Urinary bladder (tissue), 4 donors: Measurements from ENCODE around the gene YPEL1. TPM values are rescaled to one million over a fixed set of nuclear protein-coding genes. Genes with fewer than 3 reads are reported as not detected.

ENCODE experiments used
- DNase-seq: peaks from one replicate; pipeline ENCODE4 v3.0.0-alpha.2; 2015; ENCODE audit errors: extremely low spot score
- H3K27ac ChIP-seq: one replicate; pipeline ENCODE4 v1.5.1; 2013; ENCODE audit warnings: low read depth, mild to moderate bottlenecking, moderate library complexity
- H3K36me3 ChIP-seq: one replicate; pipeline ENCODE4 v1.6.1; 2013; ENCODE audit warnings: mild to moderate bottlenecking, moderate library complexity; ENCODE audit not compliant: insufficient read depth
- H3K4me1 ChIP-seq: one replicate; pipeline ENCODE4 v1.6.1; 2013; ENCODE audit warnings: mild to moderate bottlenecking, moderate library complexity; ENCODE audit not compliant: insufficient read depth
- H3K4me3 ChIP-seq: one replicate; pipeline ENCODE4 v1.5.1; 2013; ENCODE audit warnings: low read depth, low read length
- WGBS: extraction: QIAGEN DNeasy Blood & Tissue Kit; methylation state at CpG from one replicate; pipeline ENCODE4 v1.1.7; 2013; 5-methylcytosine and 5-hydroxymethylcytosine counted together
- polyA plus RNA-seq: library from polyadenylated mRNA; stranded (reverse); fragments of 200-250 nt; gene quantifications from one replicate; pipeline ENCODE4 v1.2.3, GENCODE V29; 2013
- total RNA-seq: library from RNA; depleted of rRNA; stranded (reverse); fragments of >200 nt; gene quantifications from one replicate; pipeline ENCODE4 v1.2.3, GENCODE V29; 2014
- donor health status: healthy with polysubstance abuse.
- donor health status: healthy.

Gene YPEL1
- total and polyA plus RNA-seq, 2 donors = 5.5 to 7.0 TPM

GRCh38 chr22:21673534-21674321 lies 61.9 kb downstream of the YPEL1 start:
- 90% methylated on average over 12 of the region's 12 CpGs for WGBS
- H3K4me3 ChIP-seq = no peak overlapping the region
- no peak overlapping the region for H3K27ac ChIP-seq
- H3K4me1 ChIP-seq = no peaks in the 10 kb centered on the region
- H3K36me3 ChIP-seq = peaks cover 8% of the 10 kb centered on the region
- DNase-seq = no peak

GRCh38 chr22:21672107-21672629 lies 63.4 kb downstream of the YPEL1 start:
- DNase-seq = no peak
- WGBS = 82% methylated on average over 6 of the region's 6 CpGs
- H3K4me1 ChIP-seq = no peaks in the 10 kb centered on the region
- H3K27ac ChIP-seq = no peak overlapping the region
- peaks cover 8% of the 10 kb centered on the region for H3K36me3 ChIP-seq
- no peak overlapping the region for H3K4me3 ChIP-seq

DNA sequence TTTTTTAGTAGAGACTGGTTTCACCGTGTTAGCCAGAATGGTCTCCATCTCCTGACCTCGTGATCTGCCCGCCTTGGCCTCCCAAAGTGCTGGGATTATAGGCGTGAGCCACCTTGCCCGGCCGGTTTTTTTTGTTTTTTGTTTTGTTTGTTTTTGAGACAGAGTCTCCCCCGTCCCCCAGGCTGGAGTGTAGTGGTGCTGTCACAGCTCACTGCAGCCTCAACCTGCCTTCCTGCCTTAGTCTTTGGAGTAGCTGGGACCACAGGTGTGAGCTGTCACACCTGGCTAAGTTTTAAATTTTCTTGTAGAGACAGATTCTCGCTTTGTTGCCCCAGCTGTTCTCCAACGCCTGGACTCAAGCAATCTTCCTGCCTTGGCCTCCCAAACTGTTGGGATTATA lies 66.6 kb downstream of the YPEL1 start:
- Histone ChIP-seq H3K4me3 (no peak overlapping the region), H3K36me3 (peaks cover 4% of the 10 kb centered on the region), H3K4me1 (no peaks in the 10 kb centered on the region), H3K27ac (no peak overlapping the region)
- DNase-seq = no peak
- WGBS = 87% methylated on average over 9 of the region's 9 CpGs

DNA sequence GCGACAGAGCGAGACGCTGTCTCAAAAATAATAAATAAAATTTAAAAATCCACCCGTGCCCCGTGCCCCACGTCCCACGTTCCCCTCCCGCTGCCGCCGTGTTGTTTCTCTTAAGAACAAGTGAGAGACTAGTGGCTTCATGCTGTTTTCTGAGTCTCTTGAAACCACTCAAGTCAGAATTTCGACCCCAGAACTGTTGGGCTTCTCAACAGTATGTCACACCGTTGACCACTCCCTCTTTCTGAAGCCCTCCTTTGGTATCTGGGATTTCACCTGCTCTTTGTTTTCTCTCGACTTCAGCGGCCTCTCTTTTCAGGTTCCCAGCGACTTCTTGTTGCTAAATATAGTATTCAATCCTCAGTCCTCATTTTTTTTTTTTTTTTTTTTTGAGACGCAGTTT lies 68.8 kb downstream of the YPEL1 start:
- no peak for DNase-seq
- 45% methylated on average over 16 of the region's 16 CpGs for WGBS
- no peak overlapping the region for H3K27ac ChIP-seq

DNA sequence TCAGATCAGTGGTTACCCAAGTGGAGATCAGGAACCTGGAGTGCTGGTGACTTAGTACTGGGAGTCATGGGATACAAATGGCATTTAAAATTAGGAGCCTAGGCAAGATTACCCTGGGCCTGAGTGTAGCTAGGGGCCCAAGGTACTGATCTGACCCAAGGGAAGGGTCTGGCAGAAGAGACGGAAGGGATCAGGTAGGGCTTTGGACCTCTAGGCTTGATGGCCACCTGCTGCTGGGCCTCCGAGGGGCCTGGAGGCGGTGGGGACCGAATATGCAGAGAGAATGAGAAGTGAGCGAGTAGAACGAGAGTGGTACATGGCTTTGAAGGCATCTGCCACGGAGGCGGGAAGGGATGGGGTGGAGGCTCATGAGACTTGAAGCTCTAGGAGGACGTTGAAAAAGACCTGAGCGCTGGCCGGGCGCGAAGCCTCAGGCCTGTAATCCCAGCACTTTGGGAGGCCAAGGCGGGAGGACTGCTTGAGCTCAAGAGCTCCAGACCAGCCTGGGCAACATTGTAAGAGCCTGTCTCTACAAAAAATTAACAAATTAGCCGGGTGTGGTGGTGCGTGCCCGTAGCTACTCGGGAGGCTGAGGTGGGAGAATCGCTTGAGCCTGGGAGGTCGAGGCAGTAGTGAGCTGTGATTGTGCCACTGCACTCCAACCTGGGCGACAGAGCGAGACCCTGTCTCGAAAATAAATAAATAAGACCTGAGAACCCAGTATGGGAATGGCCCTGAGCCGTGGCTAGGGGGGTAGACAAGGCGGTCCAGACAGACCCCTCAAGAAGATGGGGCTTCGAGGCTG lies 70.3 kb downstream of the YPEL1 start:
- WGBS = 70% methylated on average over 26 of the region's 26 CpGs
- H3K36me3 ChIP-seq = no peaks in the 10 kb centered on the region
- H3K27ac ChIP-seq = peak overlapping the region; percentile 89
- no peak for DNase-seq
- H3K4me1 ChIP-seq = no peaks in the 10 kb centered on the region
- H3K4me3 ChIP-seq = peak overlapping the region; percentile 66

More for the DNA sequence above, 68.8 kb downstream of the YPEL1 start:
- Histone ChIP-seq H3K4me1 (no peaks in the 10 kb centered on the region), H3K4me3 (peak overlapping the region; percentile 66), H3K36me3 (peaks cover 3% of the 10 kb centered on the region)

DNA sequence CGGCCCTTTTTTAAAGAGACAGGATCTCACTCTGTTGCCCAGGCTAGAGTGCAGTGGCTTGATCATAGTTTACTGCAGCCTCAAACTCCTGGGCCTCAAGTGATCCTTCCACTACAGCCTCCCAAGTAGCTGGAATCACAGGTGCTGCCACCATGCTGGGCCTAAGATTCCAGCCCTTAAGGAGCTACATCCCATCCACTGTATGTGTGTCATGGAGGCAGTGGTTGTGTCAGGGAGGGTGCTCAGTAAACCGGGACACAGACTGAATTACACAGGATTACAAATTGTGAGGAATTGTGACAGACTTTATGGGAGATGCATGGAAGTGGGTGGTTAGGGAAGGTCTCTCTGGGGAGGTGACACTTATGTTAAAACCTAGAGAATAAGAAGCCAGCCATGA lies 71.9 kb downstream of the YPEL1 start:
- Histone ChIP-seq H3K36me3 (no peaks in the 10 kb centered on the region), H3K4me3 (no peak overlapping the region), H3K27ac (no peak overlapping the region), H3K4me1 (no peaks in the 10 kb centered on the region)
- WGBS = 91% methylated on average over 2 of the region's 2 CpGs
- DNase-seq = no peak

DNA sequence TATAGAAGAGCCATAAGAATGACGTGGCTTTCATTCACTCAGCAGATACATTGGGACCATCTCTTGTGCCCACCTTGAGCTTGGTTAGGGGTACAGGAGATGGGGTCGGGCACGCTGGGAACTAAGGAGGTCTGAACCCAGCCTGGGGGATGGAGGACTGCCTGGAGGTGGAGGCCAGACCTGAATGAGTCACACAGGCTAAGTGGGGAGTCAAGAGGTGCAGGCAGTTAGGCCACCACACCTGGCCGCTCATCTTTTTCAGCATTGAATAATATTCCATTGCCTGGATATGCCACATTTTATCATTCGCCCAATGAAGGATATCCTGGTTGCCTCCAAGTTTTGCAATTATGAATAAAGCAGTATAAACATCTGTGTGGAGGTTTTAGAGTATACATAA lies 73.6 kb downstream of the YPEL1 start:
- H3K4me3 ChIP-seq = no peak overlapping the region
- DNase-seq = no peak
- H3K27ac ChIP-seq = no peak overlapping the region
- 93% methylated on average over 5 of the region's 5 CpGs for WGBS
- no peaks in the 10 kb centered on the region for H3K4me1 ChIP-seq
- H3K36me3 ChIP-seq = no peaks in the 10 kb centered on the region

GRCh38 chr22:21660904-21661303 lies 74.7 kb downstream of the YPEL1 start:
- Histone ChIP-seq H3K4me3 (no peak overlapping the region), H3K36me3 (no peaks in the 10 kb centered on the region), H3K27ac (no peak overlapping the region), H3K4me1 (no peaks in the 10 kb centered on the region)
- DNase-seq = no peak
- WGBS = 79% methylated on average over 7 of the region's 7 CpGs

DNA sequence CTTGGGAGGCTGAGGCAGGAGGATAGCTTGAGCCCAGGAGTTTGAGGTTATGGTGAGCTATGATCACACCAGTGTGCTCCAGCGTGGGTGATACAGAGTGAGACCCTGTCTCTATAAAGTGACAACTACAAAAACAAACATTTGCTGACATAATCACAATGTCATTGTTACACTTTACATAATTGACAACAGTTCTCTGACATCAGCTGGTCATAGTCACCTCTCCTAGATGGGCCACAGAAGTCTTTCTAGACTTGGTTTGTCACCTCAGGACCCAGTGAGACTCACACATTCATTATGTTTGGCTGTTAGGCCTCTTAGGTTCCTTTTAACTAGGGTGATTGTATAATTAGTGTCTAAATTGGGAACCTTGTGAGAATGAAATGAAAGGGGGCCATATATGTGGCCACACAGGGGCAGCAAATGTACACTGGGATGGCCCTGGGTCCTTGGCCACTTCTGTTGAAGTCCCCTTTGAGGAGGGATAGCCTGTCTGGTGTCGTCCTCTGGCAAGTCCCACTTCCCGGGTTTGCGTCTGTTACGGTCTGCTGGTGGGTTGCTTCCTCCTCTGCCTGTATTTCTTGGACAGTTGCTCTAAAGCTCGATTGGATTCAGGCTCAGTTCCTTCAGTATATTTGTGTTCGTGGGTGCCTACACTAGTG lies 75.6 kb downstream of the YPEL1 start:
- H3K4me1 ChIP-seq = no peaks in the 10 kb centered on the region
- no peak overlapping the region for H3K27ac ChIP-seq
- no peak for DNase-seq
- no peak overlapping the region for H3K4me3 ChIP-seq
- no peaks in the 10 kb centered on the region for H3K36me3 ChIP-seq
- 69% methylated on average over 7 of the region's 7 CpGs for whole genome bisulfite sequencing

DNA sequence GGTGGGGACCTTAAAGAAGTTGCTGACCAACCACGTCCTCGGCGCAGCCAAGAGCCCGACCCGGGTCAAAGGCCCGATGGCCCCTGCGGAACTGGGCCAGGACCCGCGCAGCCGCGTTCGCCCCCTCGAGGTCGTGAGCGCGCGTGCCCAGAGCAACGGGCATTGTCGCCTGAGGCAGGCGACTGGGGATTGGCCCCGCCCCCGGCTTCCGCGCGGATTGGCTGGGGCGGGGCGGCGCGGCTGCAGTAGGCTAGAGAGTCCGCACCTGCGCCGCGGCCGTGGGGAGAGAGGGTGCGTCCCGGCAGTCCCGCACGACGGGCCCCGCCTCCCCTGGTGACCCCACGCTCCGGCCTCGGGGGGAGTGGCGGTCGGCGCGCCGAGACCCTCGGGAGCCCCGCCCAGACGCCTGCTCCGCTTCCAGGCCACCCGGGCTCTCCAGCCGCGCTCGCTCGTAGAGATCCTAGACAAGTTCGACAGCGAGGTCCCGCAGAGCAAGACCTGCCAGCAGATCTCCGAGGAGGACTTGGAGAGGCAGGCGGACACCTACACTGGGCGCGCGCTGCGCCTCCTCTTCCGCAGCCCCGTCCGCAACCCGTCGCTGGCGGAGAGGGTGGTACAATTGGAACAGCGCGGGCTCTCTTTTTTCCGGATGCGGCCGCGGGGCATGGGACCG lies 78.1 kb downstream of the YPEL1 start:
- WGBS = under 1% methylated on average over 79 of the region's 79 CpGs
- Histone ChIP-seq H3K4me3 (peak overlapping the region; percentile 47), H3K36me3 (no peaks in the 10 kb centered on the region), H3K4me1 (no peaks in the 10 kb centered on the region), H3K27ac (no peak overlapping the region)
- no peak for DNase-seq

DNA sequence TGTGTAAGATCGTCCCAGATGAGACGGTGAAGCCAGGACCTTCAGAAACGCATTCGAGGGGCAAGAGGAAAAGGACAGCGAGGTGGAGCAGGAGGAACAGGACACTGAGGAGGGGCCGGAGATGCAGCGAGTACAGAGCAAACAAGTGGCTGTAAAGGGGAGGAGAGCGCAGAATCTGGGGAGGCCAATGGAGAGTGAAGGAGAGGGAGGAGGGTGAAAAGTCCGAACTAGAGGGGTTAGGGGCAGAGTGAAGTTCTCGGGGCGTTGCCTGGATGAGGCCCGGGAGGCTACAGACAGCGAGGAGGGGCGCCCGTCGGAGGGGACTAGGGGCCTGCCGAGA lies 78.6 kb downstream of the YPEL1 start:
- WGBS = 24% methylated on average over 17 of the region's 17 CpGs
- Histone ChIP-seq H3K4me1 (no peaks in the 10 kb centered on the region), H3K27ac (no peak overlapping the region), H3K4me3 (peak overlapping the region; percentile 47), H3K36me3 (no peaks in the 10 kb centered on the region)
- no peak for DNase-seq

DNA sequence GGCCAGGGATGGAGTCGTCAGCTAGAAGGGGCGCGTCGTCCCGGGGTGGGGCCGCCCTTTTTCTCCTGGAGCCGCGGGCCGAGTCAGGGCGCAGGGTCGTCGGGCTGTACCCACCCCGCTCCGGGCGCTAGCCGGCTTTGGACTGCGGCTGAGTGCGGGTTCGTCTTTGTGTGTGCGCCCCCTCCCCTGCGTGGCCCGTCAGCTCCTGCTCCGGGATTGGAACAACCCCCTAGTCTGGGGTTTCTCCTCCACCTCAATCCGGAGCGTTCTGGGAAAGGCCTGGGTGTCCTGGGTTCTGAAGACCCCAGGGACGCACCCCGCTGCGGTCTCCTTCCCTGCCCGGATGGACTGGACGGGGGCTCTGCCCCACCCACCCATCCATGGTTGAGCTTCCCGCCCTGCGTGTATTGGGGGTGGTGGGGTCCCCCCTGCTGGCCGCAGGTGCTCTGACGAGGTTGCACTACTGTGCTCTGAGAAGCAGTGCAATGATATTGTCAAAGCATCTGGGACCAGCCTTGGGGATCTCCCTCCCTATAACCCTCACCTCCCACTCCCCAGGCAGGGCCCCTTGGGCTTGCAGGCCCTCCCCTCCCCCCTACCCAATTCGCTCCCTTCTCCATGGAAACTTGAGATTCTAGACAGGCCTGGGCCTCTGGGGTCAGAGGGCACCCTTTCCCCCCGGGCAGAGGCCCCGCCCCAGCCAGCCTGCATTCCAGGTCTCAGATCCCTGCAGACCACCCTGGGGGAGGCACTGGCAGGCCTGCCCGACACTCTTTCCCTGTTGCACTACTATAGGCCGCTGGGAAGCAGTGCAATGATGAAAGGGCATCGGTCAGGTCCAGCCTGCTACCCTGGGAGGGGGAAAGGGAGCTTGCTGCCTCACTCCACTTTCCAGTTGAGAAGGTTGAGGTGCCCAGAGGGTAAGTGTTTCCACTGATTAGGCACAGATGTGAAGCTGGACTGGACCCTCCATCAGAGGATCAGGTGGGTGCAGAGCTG lies 82.7 kb downstream of the YPEL1 start:
- 15% methylated on average over 40 of the region's 40 CpGs for WGBS
- DNase-seq = no peak
- H3K4me3 ChIP-seq = peak overlapping the region; percentile 35
- H3K4me1 ChIP-seq = no peaks in the 10 kb centered on the region
- no peaks in the 10 kb centered on the region for H3K36me3 ChIP-seq
- no peak overlapping the region for H3K27ac ChIP-seq
